AG09309 (cell line): ENCODE data around the gene CRYBG1.

Source experiments
- DNase-seq: peaks from one replicate; pipeline ENCODE4 v3.0.0-alpha.2; 2010; ENCODE audit warnings: low read depth
- H3K4me3 ChIP-seq: 2 replicates; pipeline ENCODE4 v1.5.1; 2011; ENCODE audit warnings: mild to moderate bottlenecking, low read depth, low read length, moderate library complexity; ENCODE audit not compliant: control insufficient read depth
- CTCF ChIP-seq: IDR thresholded peaks from 2 replicates; pipeline ENCODE4 v1.5.1; 2011; ENCODE audit warnings: mild to moderate bottlenecking, low read depth, low read length, inconsistent platforms; ENCODE audit not compliant: insufficient read depth, control insufficient read depth; ENCODE audit errors: missing control alignments

CRYBG1 gene

GRCh38 chr6:106372838-106373501 is 12.5 kb downstream of the CRYBG1 start:
- no peak for DNase-seq
- TF ChIP-seq CTCF = no peak

GRCh38 chr6:106373502-106374239 is 13.2 kb downstream of the CRYBG1 start:
- no peak for DNase-seq
- H3K4me3 ChIP-seq = no peak overlapping the region
- no peak for TF ChIP-seq CTCF

More at GRCh38 chr6:106372838-106373501, 12.5 kb downstream of the CRYBG1 start:
- no peak overlapping the region for H3K4me3 ChIP-seq

GRCh38 chr6:106377061-106377540 is 16.6 kb downstream of the CRYBG1 start:
- TF ChIP-seq CTCF = no peak
- H3K4me3 ChIP-seq = no peak overlapping the region
- no peak for DNase-seq

GRCh38 chr6:106379951-106380350 is 19.4 kb downstream of the CRYBG1 start:
- no peak for TF ChIP-seq CTCF
- no peak for DNase-seq
- H3K4me3 ChIP-seq = no peak overlapping the region

- DNase-seq = no peak
- no peak for TF ChIP-seq CTCF
- H3K4me3 ChIP-seq = no peak overlapping the region
Observed at GRCh38 chr6:106380407-106380806, 19.9 kb downstream of the CRYBG1 start.

- no peak for TF ChIP-seq CTCF
- DNase-seq = no peak
- H3K4me3 ChIP-seq = no peak overlapping the region
Observed at GRCh38 chr6:106381223-106381622, 20.7 kb downstream of the CRYBG1 start.
